Ureter (tissue), 1 donor: ENCODE measurements around the gene CYTH2. TPM values are rescaled to one million over a fixed set of nuclear protein-coding genes. Genes with fewer than 3 reads are reported as not detected.
"Not testable (repeated sequence)": the region's sequence is repeated elsewhere in the genome, so short reads cannot be mapped to it uniquely, and the experiment has no call there.

Experiments
- DNase-seq: peaks from one replicate; pipeline ENCODE4 v3.0.0-alpha.2; 2020; ENCODE audit warnings: low spot score
- total RNA-seq: library from RNA; stranded (reverse); gene quantifications from one replicate; pipeline ENCODE4 v1.2.4, GENCODE V29; 2023
- donor health status: DM: yes; HTN: yes; CAD: no.

CYTH2 gene
- total RNA-seq, 1 donor from 2014 or later = 61.6 TPM

- no peak for DNase-seq
Measured at GRCh38 chr19:48512504-48513288, 43.5 kb downstream of the CYTH2 start.

DNA sequence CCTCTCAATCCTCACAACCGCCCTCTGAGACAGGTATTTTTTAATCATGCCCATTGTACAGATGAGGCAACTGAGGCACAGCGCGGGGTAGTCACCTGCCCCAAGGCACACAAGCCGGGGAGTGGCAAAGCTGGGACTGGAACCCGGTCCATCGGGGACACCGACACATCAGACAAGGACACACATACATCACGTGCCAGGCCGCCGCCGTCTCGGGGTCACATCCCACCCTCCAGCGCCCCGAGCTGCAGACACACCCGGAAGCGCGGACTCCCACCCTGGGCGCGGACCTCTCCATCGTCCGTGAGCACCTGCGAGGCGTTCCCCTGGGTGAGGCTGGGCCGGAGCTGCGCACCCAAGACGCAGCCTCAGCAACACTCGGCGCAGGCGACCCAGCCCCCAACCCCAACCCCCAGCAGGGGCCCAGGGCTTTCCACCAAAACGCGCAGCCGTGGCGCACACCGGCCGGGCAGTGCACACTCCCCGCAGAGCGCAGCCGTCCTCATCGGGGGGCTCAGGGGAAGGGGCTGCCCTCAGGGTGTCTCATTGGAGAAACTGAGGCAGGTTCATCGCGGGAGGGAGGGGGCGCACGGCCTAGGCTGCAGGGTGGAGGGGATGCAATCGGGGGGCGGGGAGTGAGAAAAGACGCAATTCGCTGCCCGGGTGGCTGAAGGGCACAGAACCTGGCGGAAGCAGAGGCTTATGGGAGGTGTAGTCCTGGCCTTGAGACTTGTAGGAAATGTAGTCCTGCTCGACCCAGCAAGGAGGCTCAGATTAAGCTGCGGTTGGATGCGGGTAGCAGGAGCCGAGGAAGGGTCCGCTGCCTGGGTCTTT, 44.3 kb downstream of the CYTH2 start:
- DNase-seq = peak; percentile 72

DNA sequence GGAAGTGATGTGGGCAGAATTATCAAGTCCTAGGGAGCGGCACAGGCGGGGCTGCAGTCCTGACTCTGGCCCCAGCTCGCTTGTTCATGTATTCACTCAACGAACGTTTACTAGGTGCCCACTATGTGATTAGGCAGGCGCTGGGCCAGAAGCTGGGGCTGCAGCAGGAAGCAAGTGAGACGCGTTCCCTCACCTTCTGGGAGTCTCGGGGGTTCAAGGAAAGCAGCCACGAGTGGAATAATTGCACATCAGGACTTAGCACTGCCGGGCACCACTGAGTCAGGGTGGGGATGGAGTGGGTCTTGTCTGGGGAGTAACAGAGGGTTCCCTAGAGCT, 44.9 kb downstream of the CYTH2 start:
- DNase-seq = no peak

DNA sequence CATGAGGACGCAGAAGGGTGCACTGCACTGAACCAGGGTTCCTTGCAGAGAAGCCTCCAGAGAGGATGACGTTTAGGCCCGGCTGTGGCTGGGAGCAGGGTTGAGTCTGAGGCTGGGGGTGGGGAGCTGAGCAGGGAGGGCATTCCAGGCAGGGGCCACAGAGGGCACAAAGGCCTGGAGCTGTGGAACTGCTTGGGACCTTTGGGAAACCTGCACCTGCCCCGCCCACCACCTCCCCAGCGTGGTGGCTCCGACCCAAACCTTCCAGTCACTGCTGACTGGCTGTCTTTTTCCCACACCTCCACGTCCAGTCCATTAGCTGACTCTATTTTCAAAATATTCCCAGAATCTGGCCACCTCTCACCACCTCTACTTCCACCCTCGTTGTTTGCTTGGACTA, 47.4 kb downstream of the CYTH2 start:
- no peak for DNase-seq

DNA sequence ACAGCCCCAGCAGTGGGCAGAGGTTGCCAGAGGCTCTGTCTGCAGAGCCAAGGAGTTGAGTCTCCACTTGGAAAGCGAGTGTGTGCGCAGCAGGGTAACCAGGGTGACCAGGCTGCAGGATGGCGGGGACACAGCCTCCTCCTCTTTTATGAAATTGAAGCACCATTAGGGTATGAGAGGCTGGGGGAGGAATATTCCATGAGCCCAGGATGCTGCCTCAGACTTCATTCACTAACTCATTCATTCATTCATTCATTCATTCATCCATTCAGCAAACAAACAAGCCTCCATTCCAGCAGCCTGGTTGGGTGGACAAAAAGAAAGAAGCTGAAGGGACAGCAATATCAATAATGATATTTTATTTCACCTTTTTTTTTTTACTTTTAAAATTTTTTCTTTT, 49.0 kb downstream of the CYTH2 start:
- DNase-seq = no peak

DNA sequence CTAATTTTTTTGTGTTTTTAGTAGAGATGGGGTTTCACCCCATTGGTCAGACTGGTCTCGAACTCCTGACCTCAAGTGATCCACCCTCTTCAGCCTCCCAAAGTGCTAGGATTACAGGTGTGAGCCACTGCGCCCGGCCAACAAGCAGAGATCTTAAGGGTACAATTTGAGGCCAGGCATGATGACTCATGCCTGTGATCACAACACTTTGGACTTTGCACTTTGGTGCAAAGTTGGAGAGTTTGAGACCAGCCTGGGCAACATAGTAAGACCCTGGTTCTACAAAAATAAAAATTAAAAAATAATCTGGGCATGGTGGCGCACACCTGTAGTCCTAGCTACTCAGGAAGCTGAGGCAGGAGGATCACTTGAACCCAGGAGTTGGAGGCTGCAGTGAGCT, 50.3 kb downstream of the CYTH2 start:
- DNase-seq = not testable (repeated sequence)

- DNase-seq = no peak
Measured at GRCh38 chr19:48520134-48520533, 51.0 kb downstream of the CYTH2 start.

DNA sequence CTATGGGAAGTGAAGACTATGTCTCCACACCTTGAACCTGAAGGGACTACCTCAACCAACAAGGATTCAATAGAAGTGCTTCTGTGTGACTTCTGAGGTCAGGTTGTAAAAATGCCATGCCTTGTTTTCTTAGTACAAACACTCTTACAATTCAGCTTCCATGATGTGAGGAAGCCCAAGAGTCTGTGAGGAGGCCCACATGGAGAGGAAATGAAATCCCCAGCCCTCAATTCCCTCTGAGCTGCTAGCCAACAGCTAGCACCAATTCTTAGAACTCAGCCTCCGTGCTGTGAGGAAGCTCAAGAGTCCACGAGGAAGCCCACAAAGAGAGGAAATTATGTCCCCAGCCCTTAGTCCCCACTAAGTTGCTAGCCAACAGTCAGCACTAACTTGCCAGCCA, 55.1 kb downstream of the CYTH2 start:
- DNase-seq = no peak

DNA sequence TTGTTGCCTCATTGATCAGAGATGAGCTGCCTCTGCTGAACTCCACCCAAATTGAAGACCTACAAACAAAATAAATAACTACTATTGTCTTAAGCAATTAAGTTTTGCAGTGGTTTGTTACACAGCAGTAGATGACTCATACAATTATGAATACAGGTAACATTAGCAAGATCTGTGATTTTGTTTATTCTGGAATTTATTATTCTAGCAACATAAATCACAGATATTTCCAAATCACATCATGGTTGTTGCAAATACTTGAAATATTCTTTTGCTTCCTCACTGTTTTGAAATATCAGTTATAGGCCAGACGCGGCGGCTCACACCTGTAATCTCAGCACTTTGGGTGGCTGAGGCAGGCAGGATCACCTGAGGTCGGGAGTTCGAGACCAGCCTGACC, 55.6 kb downstream of the CYTH2 start:
- DNase-seq = no peak

DNA sequence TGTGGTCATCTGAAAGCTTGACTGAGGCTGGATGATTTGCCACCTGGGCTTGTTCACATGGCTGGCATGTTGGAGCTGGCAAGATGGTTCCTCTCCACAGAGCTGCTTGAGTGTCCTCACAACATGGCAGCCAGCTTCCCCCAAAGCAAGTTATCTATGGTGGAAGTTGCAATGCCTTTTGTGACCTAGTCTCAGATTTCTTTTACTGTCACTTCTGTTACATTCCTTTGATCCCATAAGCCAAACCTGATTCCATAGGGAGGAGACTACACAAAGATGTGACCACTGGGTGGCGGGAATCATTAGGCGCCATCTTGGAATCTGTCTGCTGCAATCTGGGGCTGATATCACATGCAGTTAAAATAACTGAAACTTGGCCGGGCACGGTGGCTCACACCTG, 60.0 kb downstream of the CYTH2 start:
- no peak for DNase-seq

DNA sequence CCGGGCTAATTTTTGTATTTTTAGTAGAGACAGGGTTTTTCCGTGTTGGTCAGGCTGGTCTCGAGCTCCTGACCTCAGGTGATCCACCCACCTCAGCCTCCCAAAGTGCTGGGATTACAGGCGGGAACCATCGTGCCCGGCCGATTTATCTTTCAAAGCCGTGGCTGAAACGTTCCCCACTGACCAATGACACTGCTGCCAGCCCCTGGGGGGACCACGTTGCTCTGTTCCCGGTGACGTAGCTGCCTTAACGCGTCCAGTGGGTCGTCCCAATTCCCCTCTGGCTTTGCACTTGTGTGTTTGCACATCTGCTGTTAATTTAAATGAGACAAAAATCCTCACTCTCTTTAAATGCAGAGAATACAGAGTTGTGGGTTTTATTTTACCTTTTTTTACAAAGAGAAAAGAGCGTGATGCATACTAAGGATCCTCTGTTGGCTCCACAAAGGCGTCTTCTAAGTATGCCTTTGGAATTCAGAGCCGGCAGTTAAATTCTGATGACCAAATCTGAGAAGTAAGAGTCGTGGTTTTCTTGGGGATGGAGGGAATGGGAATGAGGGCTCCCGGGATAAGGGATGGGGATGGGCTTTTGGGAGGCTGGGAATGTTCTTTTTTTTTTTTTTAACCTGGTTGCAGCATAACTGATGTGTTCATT, 61.0 kb downstream of the CYTH2 start:
- DNase-seq = no peak

DNA sequence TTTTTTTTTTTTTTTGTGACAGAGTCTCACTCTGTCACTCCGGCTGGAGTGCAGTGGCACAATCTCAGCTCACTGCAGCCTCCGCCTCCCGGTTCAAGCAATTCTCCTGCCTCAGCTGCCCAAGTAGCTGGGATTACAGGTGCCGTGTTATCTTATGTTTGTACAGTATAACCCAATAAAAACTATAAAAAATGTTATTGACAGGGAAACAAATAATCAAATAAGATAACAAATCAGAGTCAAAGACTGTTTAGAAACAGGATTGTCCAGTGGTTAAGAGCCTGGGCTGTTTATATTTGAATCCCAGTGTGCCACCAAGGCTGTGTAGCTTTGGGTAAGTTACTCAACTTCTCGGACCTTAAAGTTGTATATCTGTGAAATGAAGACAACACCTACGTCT, 61.6 kb downstream of the CYTH2 start:
- no peak for DNase-seq

Other genes starting within 250 kb of the CYTH2 start
- 47.3 TPM for gene CARD8, start 213.5 kb upstream of the CYTH2 start, total RNA-seq
- 0.44 TPM for gene ZNF114, start 199.3 kb upstream of the CYTH2 start, total RNA-seq
- 31.6 TPM for gene EMP3, start 143.8 kb upstream of the CYTH2 start, total RNA-seq
- 6.7 TPM for gene TMEM143, start 105.4 kb upstream of the CYTH2 start, total RNA-seq
- gene SYNGR4, start 105.0 kb upstream of the CYTH2 start, total RNA-seq = not detected
- 146 TPM for gene KDELR1, start 77.8 kb upstream of the CYTH2 start, total RNA-seq
- gene GRIN2D, start 75.7 kb upstream of the CYTH2 start, total RNA-seq = 0.86 TPM
- gene GRWD1, start 23.4 kb upstream of the CYTH2 start, total RNA-seq = 43.6 TPM
- 1.5 TPM for gene KCNJ14, start 13.8 kb upstream of the CYTH2 start, total RNA-seq
- 5.1 TPM for gene LMTK3, start 42.5 kb downstream of the CYTH2 start, total RNA-seq
- gene SULT2B1, start 82.8 kb downstream of the CYTH2 start, total RNA-seq = 1.6 TPM
- not detected for gene SPACA4, start 137.4 kb downstream of the CYTH2 start, total RNA-seq
- 12.7 TPM for gene FAM83E, start 145.7 kb downstream of the CYTH2 start, total RNA-seq
- 1,575 TPM for gene RPL18, start 149.8 kb downstream of the CYTH2 start, total RNA-seq
- 27.6 TPM for gene SPHK2, start 150.1 kb downstream of the CYTH2 start, total RNA-seq
- 12.7 TPM for gene DBP, start 168.0 kb downstream of the CYTH2 start, total RNA-seq
- gene CA11, start 176.8 kb downstream of the CYTH2 start, total RNA-seq = 9.6 TPM
- gene NTN5, start 203.6 kb downstream of the CYTH2 start, total RNA-seq = 1.0 TPM
- gene FUT2, start 226.6 kb downstream of the CYTH2 start, total RNA-seq = 35.4 TPM